GM23248 (cell line): ENCODE data around the gene RNF150. TPM values are rescaled to one million over a fixed set of nuclear protein-coding genes. Genes with fewer than 3 reads are reported as not detected.

Experiments
- DNase-seq: peaks from one replicate; pipeline ENCODE4 v3.0.0-alpha.2; 2015
- H2AFZ ChIP-seq: fragments of 200-600 bp; sonication (generic); 2 replicates; pipeline ENCODE4 v1.6.1; 2016; ENCODE audit warnings: antibody characterized with exemption
- H3F3A ChIP-seq: fragments of 200-600 bp; sonication (generic); 2 replicates; pipeline ENCODE4 v1.6.1; 2016; ENCODE audit warnings: mild to moderate bottlenecking, antibody characterized with exemption, mixed run types; ENCODE audit not compliant: insufficient read depth
- H3K27ac ChIP-seq: fragments of 200-600 bp; sonication (generic); 2 replicates; pipeline ENCODE4 v1.5.1; 2016; ENCODE audit warnings: mild to moderate bottlenecking
- H3K27me3 ChIP-seq: fragments of 200-600 bp; sonication (generic); replicated peaks from 2 replicates; pipeline ENCODE4 v1.6.1; 2016; ENCODE audit warnings: mild to moderate bottlenecking; ENCODE audit not compliant: insufficient read depth
- H3K36me3 ChIP-seq: fragments of 200-600 bp; sonication (generic); 2 replicates; pipeline ENCODE4 v1.6.1; 2016; ENCODE audit warnings: low read depth, mild to moderate bottlenecking
- H3K4me1 ChIP-seq: fragments of 200-600 bp; sonication (generic); 2 replicates; pipeline ENCODE4 v1.6.1; 2016; ENCODE audit warnings: mild to moderate bottlenecking; ENCODE audit not compliant: insufficient read depth
- H3K4me2 ChIP-seq: fragments of 200-600 bp; sonication (generic); one replicate; pipeline ENCODE4 v1.6.1; 2016; ENCODE audit warnings: mild to moderate bottlenecking; ENCODE audit not compliant: unreplicated experiment
- H3K4me3 ChIP-seq: fragments of 200-600 bp; sonication (generic); 2 replicates; pipeline ENCODE4 v1.5.1; 2016; ENCODE audit warnings: mild to moderate bottlenecking
- H3K79me2 ChIP-seq: fragments of 200-600 bp; sonication (generic); 2 replicates; pipeline ENCODE4 v1.6.1; 2016; ENCODE audit warnings: mild to moderate bottlenecking; ENCODE audit not compliant: insufficient read depth
- H3K9ac ChIP-seq: fragments of 200-600 bp; sonication (generic); 2 replicates; pipeline ENCODE4 v1.6.1; 2016; ENCODE audit warnings: mild to moderate bottlenecking
- H3K9me2 ChIP-seq: fragments of 200-600 bp; sonication (generic); 2 replicates; pipeline ENCODE4 v1.6.1; 2016; ENCODE audit warnings: mixed run types, mild to moderate bottlenecking, moderate library complexity; ENCODE audit not compliant: insufficient read depth
- H3K9me3 ChIP-seq: fragments of 200-600 bp; sonication (generic); one replicate; pipeline ENCODE4 v1.6.1; 2017; ENCODE audit warnings: low read depth
- H4K20me1 ChIP-seq: fragments of 200-600 bp; sonication (generic); 2 replicates; pipeline ENCODE4 v1.6.0; 2016; ENCODE audit not compliant: insufficient read depth
- EZH2 ChIP-seq: fragments of 200-600 bp; sonication (generic); IDR thresholded peaks from 2 replicates; pipeline ENCODE4 v1.6.1; 2018; ENCODE audit warnings: antibody characterized with exemption, mild to moderate bottlenecking; ENCODE audit not compliant: insufficient read depth, poor library complexity, severe bottlenecking
- EZH2phosphoT487 ChIP-seq: fragments of 200-600 bp; sonication (generic); IDR thresholded peaks from 2 replicates; pipeline ENCODE4 v1.6.1; 2018; ENCODE audit warnings: antibody characterized with exemption, moderate library complexity, mild to moderate bottlenecking, low read depth; ENCODE audit not compliant: insufficient read depth
- WGBS, 2 experiments: methylation state at CpG; one replicate each; pipeline ENCODE4 v1.1.6; 2015 to 2017; ENCODE audit warnings: low lambda C conversion rate in 2 of 2, low coverage in 1 of 2; ENCODE audit errors: missing lambda C conversion rate in 2 of 2; 5-methylcytosine and 5-hydroxymethylcytosine counted together
- in situ Hi-C: fragments of 300-500 bp; cut with MboI; formaldehyde crosslinking; loops from 2 replicates; pipeline ENCODE4 v1.15.0; 2020
- polyA plus RNA-seq: library from polyadenylated mRNA; unstranded; fragments of >200 nt; fragmentation: Nextera tagmentation; extraction: Ambion mirVana; gene quantifications from 2 replicates; pipeline ENCODE4 v1.2.1, GENCODE V29; 2016
- total RNA-seq: library from RNA; depleted of rRNA; stranded (reverse); fragments of >200 nt; shearing (Covaris generic); gene quantifications from 2 replicates; pipeline ENCODE4 v1.2.3, GENCODE V29; 2014

Gene RNF150
- total and polyA plus RNA-seq, 2 experiments from 2014 or later: 4.8 to 10.5 TPM

- Histone ChIP-seq H3K4me1 (peaks cover 9% of the 10 kb centered on the region; the same call in 1 of the 2 replicates), H3F3A (no peaks in the 10 kb centered on the region), H3K27me3 (no peaks in the 10 kb centered on the region), H3K4me3 (no peak overlapping the region), H3K9me3 (no peaks in the 10 kb centered on the region), H4K20me1 (no peaks in the 10 kb centered on the region), H3K27ac (no peak overlapping the region), H3K9ac (no peak overlapping the region), H3K36me3 (no peaks in the 10 kb centered on the region), H3K9me2 (no peaks in the 10 kb centered on the region), H3K4me2 (no peak overlapping the region), H3K79me2 (no peaks in the 10 kb centered on the region), H2AFZ (no peak overlapping the region)
- TF ChIP-seq EZH2phosphoT487 (no peak), EZH2 (no peak)
- DNase-seq: no peak
- in situ Hi-C loops: loop anchor here (25.0 kb wide), 2 partner anchors 1683 to 1933 kb away; partner anchors contain the start of gene INPP4B
- WGBS, 2 experiments: 46 to 47% methylated on average over 4 of the region's 4 CpGs
These were observed 20.7 kb upstream of the RNF150 start for GRCh38 chr4:141153751-141154510.

- Histone ChIP-seq H4K20me1 (no peaks in the 10 kb centered on the region), H3K9me3 (no peaks in the 10 kb centered on the region), H3K4me1 (peaks cover 10% of the 10 kb centered on the region; the same call in 1 of the 2 replicates), H3K79me2 (no peaks in the 10 kb centered on the region), H3K9me2 (no peaks in the 10 kb centered on the region), H3K36me3 (no peaks in the 10 kb centered on the region), H3K4me3 (no peak overlapping the region), H3K9ac (no peak overlapping the region), H3F3A (peaks cover 8% of the 10 kb centered on the region; the same call in 1 of the 2 replicates), H3K27ac (no peak overlapping the region), H2AFZ (no peak overlapping the region), H3K4me2 (no peak overlapping the region), H3K27me3 (no peaks in the 10 kb centered on the region)
- TF ChIP-seq EZH2phosphoT487 (no peak), EZH2 (no peak)
- WGBS, 2 experiments: 77 to 80% methylated on average over 2 of the region's 2 CpGs
- in situ Hi-C loops: loop anchor here (25.0 kb wide), 1 partner anchor 782 kb away; the partner anchor contains the start of gene SCOC
- no peak for DNase-seq
These were observed 10.9 kb upstream of the RNF150 start for GRCh38 chr4:141144207-141144606.

- no peaks in the 10 kb centered on the region for H3K9me2 ChIP-seq
- TF ChIP-seq EZH2: no peak
- no peak for TF ChIP-seq EZH2phosphoT487
- H3K36me3 ChIP-seq: no peaks in the 10 kb centered on the region
- no peaks in the 10 kb centered on the region for H3K27me3 ChIP-seq
- no peaks in the 10 kb centered on the region for H3K79me2 ChIP-seq
- H3K4me1 ChIP-seq: peaks cover 10% of the 10 kb centered on the region; the same call in 1 of the 2 replicates
- peaks cover 8% of the 10 kb centered on the region; the same call in 1 of the 2 replicates for H3F3A ChIP-seq
- no peaks in the 10 kb centered on the region for H3K9me3 ChIP-seq
- H4K20me1 ChIP-seq: no peaks in the 10 kb centered on the region
- DNase-seq: no peak
- no peak overlapping the region for H3K4me2 ChIP-seq
- WGBS, 2 experiments: 67 to 69% methylated on average over 7 of the region's 7 CpGs
- H3K9ac ChIP-seq: no peak overlapping the region
- H2AFZ ChIP-seq: no peak overlapping the region
- no peak overlapping the region for H3K4me3 ChIP-seq
- no peak overlapping the region for H3K27ac ChIP-seq
- in situ Hi-C loops: loop anchor here (25.0 kb wide), 1 partner anchor 780 kb away; the partner anchor contains the start of gene SCOC
These were observed 9.2 kb upstream of the RNF150 start for GRCh38 chr4:141142423-141142822.

- in situ Hi-C loops: loop anchor here (25.0 kb wide), 1 partner anchor 778 kb away; the partner anchor contains the start of gene SCOC
- Histone ChIP-seq H3K9me2 (no peaks in the 10 kb centered on the region), H3K79me2 (no peaks in the 10 kb centered on the region), H4K20me1 (no peaks in the 10 kb centered on the region), H3K9me3 (no peaks in the 10 kb centered on the region), H3K4me2 (peak overlapping the region; percentile 24), H3K4me3 (no peak overlapping the region), H3F3A (peaks cover 8% of the 10 kb centered on the region; the same call in 1 of the 2 replicates), H2AFZ (no peak overlapping the region), H3K36me3 (no peaks in the 10 kb centered on the region), H3K4me1 (peaks cover 10% of the 10 kb centered on the region; the same call in 1 of the 2 replicates), H3K27ac (no peak overlapping the region), H3K9ac (no peak overlapping the region), H3K27me3 (no peaks in the 10 kb centered on the region)
- no peak for TF ChIP-seq EZH2phosphoT487
- no peak for TF ChIP-seq EZH2
- no peak for DNase-seq
- WGBS, 2 experiments: 32 to 42% methylated on average over 3 of the region's 3 CpGs
These were observed 7.3 kb upstream of the RNF150 start for GRCh38 chr4:141140391-141141200.
